Measurements from ENCODE around the gene FAM131A.

- TF ChIP-seq CTCF (IDR thresholded peaks at IDR 0.05; ENCODE audit: poor library complexity) (no peak), EZH2 (IDR thresholded peaks at IDR 0.05; ENCODE audit: borderline replicate concordance) (no peak), EZH2phosphoT487 (IDR thresholded peaks at IDR 0.05; ENCODE audit: low read depth, severe bottlenecking, unreplicated experiment) (no peak)
Measured at GRCh38 chr3:184323696-184324095, 13.7 kb upstream of the FAM131A start.

Measured in hepatocyte (in vitro differentiated cells).